SK-N-SH treated with all-trans-retinoic acid at 6 μM for 48 hours (cell line): ENCODE results near the gene SLC38A9.

Source experiments
- RARB ChIP-seq: fragments of 250-450 bp; sonication (Bioruptor Pico); IDR thresholded peaks from 2 replicates; pipeline ENCODE4 v1.8.0; 2021; ENCODE audit warnings: mild to moderate bottlenecking, moderate library complexity
- ZFP30 ChIP-seq: fragments of 450-650 bp; formaldehyde crosslinking; IDR thresholded peaks from 2 replicates; pipeline ENCODE4 v1.5.0; 2022; ENCODE audit warnings: mild to moderate bottlenecking, moderate library complexity
- ZNF565 ChIP-seq: fragments of 450-650 bp; formaldehyde crosslinking; conservative IDR thresholded peaks from 2 replicates; pipeline ENCODE4 v1.5.0; 2020; ENCODE audit warnings: low read depth, mild to moderate bottlenecking, moderate library complexity
- TF ChIP-seq, protein P1 (sequence below): fragments of 250-450 bp; sonication (Bioruptor Pico); IDR thresholded peaks from 2 replicates; pipeline ENCODE4 v1.8.0; 2021; ENCODE audit warnings: low read depth, mild to moderate bottlenecking, moderate library complexity, borderline replicate concordance

DNA sequence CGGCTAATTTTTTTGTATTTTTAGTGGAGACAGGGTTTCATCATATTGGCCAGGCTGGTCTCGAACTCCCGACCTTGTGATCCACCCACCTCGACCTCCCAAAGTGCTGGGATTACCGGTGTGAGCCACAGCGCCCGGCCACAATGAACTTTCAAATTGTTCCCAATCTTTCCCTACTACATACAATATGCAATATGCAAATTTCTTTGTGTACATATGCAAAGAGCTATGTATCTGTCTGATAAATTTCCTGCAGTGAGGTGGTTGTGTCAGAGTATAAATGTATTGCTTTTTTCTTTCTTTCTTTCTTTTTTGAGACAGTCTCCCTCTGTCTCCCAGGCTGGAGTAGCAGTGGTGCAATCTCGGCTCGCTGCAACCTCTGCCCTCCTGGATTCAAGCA is 128.5 kb downstream of the SLC38A9 start:
- TF ChIP-seq, protein P1, sequence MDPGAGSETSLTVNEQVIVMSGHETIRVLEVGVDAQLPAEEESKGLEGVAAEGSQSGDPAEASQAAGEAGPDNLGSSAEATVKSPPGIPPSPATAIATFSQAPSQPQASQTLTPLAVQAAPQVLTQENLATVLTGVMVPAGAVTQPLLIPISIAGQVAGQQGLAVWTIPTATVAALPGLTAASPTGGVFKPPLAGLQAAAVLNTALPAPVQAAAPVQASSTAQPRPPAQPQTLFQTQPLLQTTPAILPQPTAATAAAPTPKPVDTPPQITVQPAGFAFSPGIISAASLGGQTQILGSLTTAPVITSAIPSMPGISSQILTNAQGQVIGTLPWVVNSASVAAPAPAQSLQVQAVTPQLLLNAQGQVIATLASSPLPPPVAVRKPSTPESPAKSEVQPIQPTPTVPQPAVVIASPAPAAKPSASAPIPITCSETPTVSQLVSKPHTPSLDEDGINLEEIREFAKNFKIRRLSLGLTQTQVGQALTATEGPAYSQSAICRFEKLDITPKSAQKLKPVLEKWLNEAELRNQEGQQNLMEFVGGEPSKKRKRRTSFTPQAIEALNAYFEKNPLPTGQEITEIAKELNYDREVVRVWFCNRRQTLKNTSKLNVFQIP (CRISPR knock-in tag): no peak
- no peak for TF ChIP-seq RARB (CRISPR knock-in tag)
- no peak for TF ChIP-seq ZFP30
- no peak for TF ChIP-seq ZNF565 (CRISPR knock-in tag)
